SH-SY5Y (cell line): ENCODE data around the gene KCNJ6.

ENCODE experiments used
- GATA2 ChIP-seq: IDR thresholded peaks from 2 replicates; pipeline ENCODE4 v1.6.1; 2011; ENCODE audit warnings: mild to moderate bottlenecking, low read depth, low read length
- GATA3 ChIP-seq: IDR thresholded peaks from 2 replicates; pipeline ENCODE4 v1.6.1; 2011; ENCODE audit warnings: low read depth, mild to moderate bottlenecking, low read length, moderate library complexity

DNA sequence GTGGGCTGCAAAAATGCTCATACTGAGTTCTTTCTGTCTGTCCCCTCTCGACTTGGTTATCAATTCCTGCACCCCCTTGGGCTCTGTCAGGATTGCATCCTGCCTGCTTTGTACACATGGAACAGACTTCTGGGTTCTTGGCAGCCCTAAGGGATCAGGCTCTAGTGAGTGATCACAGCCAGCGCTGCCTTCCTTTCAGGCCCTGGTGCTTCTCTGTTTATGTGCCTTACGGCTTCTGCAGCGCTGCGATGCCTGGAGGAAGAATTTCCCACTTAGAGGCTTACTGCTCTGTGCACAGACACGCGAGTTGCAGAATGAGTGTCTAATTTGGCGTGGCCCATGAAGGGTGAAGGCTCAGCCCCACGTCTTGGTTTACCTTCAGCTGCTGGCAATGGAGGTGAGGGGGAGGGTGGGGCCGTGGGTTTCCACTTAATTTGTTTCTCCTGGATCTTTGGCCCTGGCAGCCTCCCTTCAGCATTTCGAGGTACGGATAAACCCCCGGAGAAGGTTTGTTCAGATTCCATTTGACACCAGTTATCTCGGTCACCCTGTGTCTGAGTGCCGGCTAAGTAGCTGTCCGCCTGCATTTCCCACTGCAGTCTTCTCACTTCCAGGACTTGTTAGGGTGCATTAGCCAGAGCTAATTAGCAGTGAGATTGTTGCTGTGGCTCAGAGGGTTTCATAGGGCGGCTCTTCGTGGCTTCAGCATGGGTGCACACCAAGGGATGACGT, 322.4 kb downstream of the KCNJ6 start:
- no peak for TF ChIP-seq GATA2
- TF ChIP-seq GATA3, result no peak
